OCI-LY7 (cell line): ENCODE results near the gene PCDHA9.

ENCODE experiments used
- EZH2phosphoT487 ChIP-seq: fragments of 200-600 bp; sonication (generic); IDR thresholded peaks from 2 replicates; pipeline ENCODE4 v1.6.1; 2018; ENCODE audit warnings: low read depth, borderline replicate concordance, mild to moderate bottlenecking, mixed run types, antibody characterized with exemption, low read length, moderate library complexity, mixed read lengths
- TF ChIP-seq, protein P1 (sequence below): fragments of 200-600 bp; sonication (generic); conservative IDR thresholded peaks from 2 replicates; pipeline ENCODE4 v1.5.1; 2014; ENCODE audit warnings: mild to moderate bottlenecking, antibody characterized with exemption, low read length, moderate library complexity, mixed read lengths

DNA sequence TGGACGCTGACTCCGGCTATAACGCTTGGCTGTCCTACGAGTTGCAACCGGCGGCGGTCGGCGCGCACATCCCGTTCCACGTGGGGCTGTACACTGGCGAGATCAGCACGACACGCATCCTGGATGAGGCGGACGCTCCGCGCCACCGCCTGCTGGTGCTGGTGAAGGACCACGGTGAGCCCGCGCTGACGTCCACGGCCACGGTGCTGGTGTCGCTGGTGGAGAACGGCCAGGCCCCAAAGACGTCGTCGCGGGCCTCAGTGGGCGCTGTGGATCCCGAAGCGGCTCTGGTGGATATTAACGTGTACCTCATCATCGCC, 29.0 kb downstream of the PCDHA9 start:
- TF ChIP-seq, protein P1, sequence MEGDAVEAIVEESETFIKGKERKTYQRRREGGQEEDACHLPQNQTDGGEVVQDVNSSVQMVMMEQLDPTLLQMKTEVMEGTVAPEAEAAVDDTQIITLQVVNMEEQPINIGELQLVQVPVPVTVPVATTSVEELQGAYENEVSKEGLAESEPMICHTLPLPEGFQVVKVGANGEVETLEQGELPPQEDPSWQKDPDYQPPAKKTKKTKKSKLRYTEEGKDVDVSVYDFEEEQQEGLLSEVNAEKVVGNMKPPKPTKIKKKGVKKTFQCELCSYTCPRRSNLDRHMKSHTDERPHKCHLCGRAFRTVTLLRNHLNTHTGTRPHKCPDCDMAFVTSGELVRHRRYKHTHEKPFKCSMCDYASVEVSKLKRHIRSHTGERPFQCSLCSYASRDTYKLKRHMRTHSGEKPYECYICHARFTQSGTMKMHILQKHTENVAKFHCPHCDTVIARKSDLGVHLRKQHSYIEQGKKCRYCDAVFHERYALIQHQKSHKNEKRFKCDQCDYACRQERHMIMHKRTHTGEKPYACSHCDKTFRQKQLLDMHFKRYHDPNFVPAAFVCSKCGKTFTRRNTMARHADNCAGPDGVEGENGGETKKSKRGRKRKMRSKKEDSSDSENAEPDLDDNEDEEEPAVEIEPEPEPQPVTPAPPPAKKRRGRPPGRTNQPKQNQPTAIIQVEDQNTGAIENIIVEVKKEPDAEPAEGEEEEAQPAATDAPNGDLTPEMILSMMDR = no peak
- no peak for TF ChIP-seq EZH2phosphoT487
